IMR-90 (cell line): Measurements from ENCODE around the gene TTLL12. TPM values are rescaled to one million over a fixed set of nuclear protein-coding genes. Genes with fewer than 3 reads are reported as not detected.

Experiments
- ATAC-seq: fragments of 200-7000 bp; cut with Tn5 transposase; 2 replicates; pipeline ENCODE4 v1.9.1; 2020; ENCODE audit warnings: low read depth, mild to moderate bottlenecking, moderate library complexity
- BruUV-seq: library from RNA; stranded (reverse); fragments of 400-500 nt; replicated peaks from 2 replicates; lab custom pipeline; 2021; lab: Mats Ljungman, UMichigan
- CTCF ChIA-PET: fragments of 300-600 bp; formaldehyde crosslinking; extraction: SDS; loops from one replicate; lab custom pipeline; 2021; ENCODE audit warnings: antibody characterized with exemption; lab: Yijun Ruan, JAX
- POLR2A ChIA-PET: fragments of 300-600 bp; sonication (Branson Sonifier 250); formaldehyde crosslinking; loops from one replicate; lab custom pipeline; 2022; ENCODE audit warnings: antibody characterized with exemption; ENCODE audit not compliant: unreplicated experiment; lab: Charles Lee
- DNase-seq: peaks from one replicate; pipeline ENCODE4 v3.0.0; 2013
- H2AFZ ChIP-seq: replicated peaks from 2 replicates; pipeline ENCODE3; 2013; ENCODE audit warnings: low read length, mild to moderate bottlenecking; ENCODE audit not compliant: poor library complexity
- H2AK5ac ChIP-seq: 2 replicates; pipeline ENCODE4 v1.6.1; 2013; ENCODE audit warnings: low read depth, low read length, inconsistent platforms
- H2AK9ac ChIP-seq: replicated peaks from 2 replicates; pipeline ENCODE3; 2013; ENCODE audit warnings: mild to moderate bottlenecking, low read depth, low read length, moderate library complexity; ENCODE audit not compliant: poor library complexity
- H2BK120ac ChIP-seq: 2 replicates; pipeline ENCODE4 v1.6.1; 2013; ENCODE audit warnings: low read depth, low read length, inconsistent platforms
- H2BK15ac ChIP-seq: 3 replicates; pipeline ENCODE4 v1.6.1; 2013; ENCODE audit warnings: low read depth, low read length, inconsistent platforms
- H2BK20ac ChIP-seq: 2 replicates; pipeline ENCODE4 v1.6.1; 2013; ENCODE audit warnings: low read depth, mild to moderate bottlenecking, inconsistent platforms, low read length, moderate library complexity
- H2BK5ac ChIP-seq: 2 replicates; pipeline ENCODE4 v1.6.1; 2013; ENCODE audit warnings: mild to moderate bottlenecking, low read depth, low read length, inconsistent platforms; ENCODE audit not compliant: poor library complexity, severe bottlenecking
- H3K14ac ChIP-seq: replicated peaks from 2 replicates; pipeline ENCODE4 v1.6.1; 2013; ENCODE audit warnings: low read depth, low read length, inconsistent platforms
- H3K18ac ChIP-seq: 2 replicates; pipeline ENCODE4 v1.6.1; 2013; ENCODE audit warnings: low read depth, low read length, control low read depth
- H3K23ac ChIP-seq: 2 replicates; pipeline ENCODE4 v1.6.1; 2013; ENCODE audit warnings: low read depth, low read length, inconsistent platforms
- H3K27ac ChIP-seq: 2 replicates; pipeline ENCODE4 v1.5.1; 2013; ENCODE audit warnings: mild to moderate bottlenecking, control low read depth, low read length; ENCODE audit not compliant: insufficient read depth
- H3K27me3 ChIP-seq: 2 replicates; pipeline ENCODE4 v1.6.1; 2013; ENCODE audit warnings: low read length; ENCODE audit not compliant: control insufficient read depth, insufficient read depth
- H3K36me3 ChIP-seq: 2 replicates; pipeline ENCODE4 v1.6.1; 2013; ENCODE audit warnings: low read length, mixed read lengths; ENCODE audit not compliant: control insufficient read depth, insufficient read depth
- H3K4ac ChIP-seq: 2 replicates; pipeline ENCODE4 v1.6.1; 2013; ENCODE audit warnings: low read depth, low read length, inconsistent platforms
- H3K4me1 ChIP-seq: 2 replicates; pipeline ENCODE4 v1.6.1; 2013; ENCODE audit warnings: low read length, mixed read lengths; ENCODE audit not compliant: control insufficient read depth, insufficient read depth
- H3K4me2 ChIP-seq: 2 replicates; pipeline ENCODE4 v1.6.1; 2013; ENCODE audit warnings: low read depth, mild to moderate bottlenecking, control low read depth, low read length, moderate library complexity
- H3K4me3 ChIP-seq: 2 replicates; pipeline ENCODE4 v1.5.1; 2013; ENCODE audit warnings: low read depth, mild to moderate bottlenecking, control low read depth, low read length, moderate library complexity; ENCODE audit not compliant: insufficient read depth
- H3K56ac ChIP-seq: 2 replicates; pipeline ENCODE4 v1.6.1; 2013; ENCODE audit warnings: low read length, inconsistent platforms; ENCODE audit not compliant: insufficient read depth; ENCODE audit errors: extremely low read depth
- H3K79me1 ChIP-seq, 2 experiments: 2 replicates each; pipeline ENCODE4 v1.6.1; 2013; ENCODE audit warnings: low read length in 2 of 2, inconsistent platforms in 1 of 2, low read depth in 1 of 2
- H3K9ac ChIP-seq: 2 replicates; pipeline ENCODE4 v1.6.1; 2013; ENCODE audit warnings: low read depth, low read length, control low read depth
- H3K9me1 ChIP-seq: 2 replicates; pipeline ENCODE4 v1.6.1; 2013; ENCODE audit warnings: low read length, inconsistent platforms; ENCODE audit not compliant: insufficient read depth
- H3K9me3 ChIP-seq: 2 replicates; pipeline ENCODE4 v1.6.1; 2013; ENCODE audit warnings: low read length; ENCODE audit not compliant: control insufficient read depth, insufficient read depth
- H4K20me1 ChIP-seq: 2 replicates; pipeline ENCODE4 v1.6.1; 2013; ENCODE audit warnings: low read length, inconsistent platforms; ENCODE audit not compliant: insufficient read depth
- H4K5ac ChIP-seq: 2 replicates; pipeline ENCODE4 v1.6.1; 2013; ENCODE audit warnings: mild to moderate bottlenecking, low read depth, low read length, control low read depth
- H4K8ac ChIP-seq, 2 experiments: 2 replicates each; pipeline ENCODE4 v1.6.1; 2013; ENCODE audit warnings: low read depth in 2 of 2, low read length in 2 of 2, control low read depth in 1 of 2, inconsistent platforms in 1 of 2
- H4K91ac ChIP-seq: 2 replicates; pipeline ENCODE4 v1.6.1; 2013; ENCODE audit warnings: low read depth, low read length, inconsistent platforms; ENCODE audit not compliant: insufficient read depth
- BHLHE40 ChIP-seq: fragments of 150-350 bp; IDR thresholded peaks from 2 replicates; pipeline ENCODE4 v1.6.1; 2016; ENCODE audit warnings: mild to moderate bottlenecking, low read depth, low read length
- CHD1 ChIP-seq: IDR thresholded peaks from 2 replicates; pipeline ENCODE4 v1.6.1; 2012; ENCODE audit warnings: low read depth, low read length, improper control_type of control experiment
- POLR2A ChIP-seq: IDR thresholded peaks from 2 replicates; pipeline ENCODE4 v1.6.1; 2012; ENCODE audit warnings: mild to moderate bottlenecking, low read depth, low read length
- RAD21 ChIP-seq: IDR thresholded peaks from 2 replicates; pipeline ENCODE4 v1.6.1; 2012; ENCODE audit warnings: low read length, improper control_type of control experiment
- RCOR1 ChIP-seq: IDR thresholded peaks from 2 replicates; pipeline ENCODE4 v1.6.1; 2012; ENCODE audit warnings: mild to moderate bottlenecking, low read length, improper control_type of control experiment; ENCODE audit not compliant: insufficient replicate concordance
- WGBS, 2 experiments: methylation state at CpG; one replicate each; pipeline versions ENCODE4 v1.1.5 to v1.1.7; 2013; ENCODE audit warnings: missing lambda C conversion rate in 2 of 2; ENCODE audit not compliant: insufficient read length in 1 of 2; ENCODE audit errors: extremely low coverage in 2 of 2; 5-methylcytosine and 5-hydroxymethylcytosine counted together
- dilution Hi-C: fragments of 300-500 bp; cut with HindIII; formaldehyde crosslinking; loops from one replicate; pipeline ENCODE4 v1.14.3; 2018; ENCODE audit warnings: low sequenced_read_pairs; ENCODE audit not compliant: unreplicated experiment
- in situ Hi-C: fragments of 300-500 bp; cut with MboI; formaldehyde crosslinking; loops from 3 replicates; pipeline ENCODE4 v1.14.3; 2019; ENCODE audit warnings: low sequenced_read_pairs, inconsistent platforms, mixed read lengths
- intact Hi-C: fragments of 100-400 bp; cut with micrococcal nuclease; formaldehyde crosslinking; loops from 2 replicates; pipeline ENCODE4 v1.10.0; 2022
- polyA plus RNA-seq, 3 experiments: library from polyadenylated mRNA; depleted of rRNA; stranded (reverse); fragments of >200 nt; gene quantifications; 2 replicates each; pipeline ENCODE4 v1.2.3, GENCODE V29; 2012; ENCODE audit warnings: low replicate concordance in 1 of 3
- total RNA-seq: library from RNA; depleted of rRNA; stranded (reverse); fragments of >200 nt; gene quantifications from 2 replicates; pipeline ENCODE4 v1.2.3, GENCODE V29; 2012
- TF ChIP-seq, protein P1 (sequence below): fragments of 150-350 bp; IDR thresholded peaks from 2 replicates; pipeline ENCODE4 v1.6.1; 2017; ENCODE audit warnings: mild to moderate bottlenecking, antibody characterized with exemption, low read length, low read depth
- TF ChIP-seq, protein P2 (sequence below): fragments of 150-350 bp; IDR thresholded peaks from 2 replicates; pipeline ENCODE4 v1.6.1; 2016; ENCODE audit warnings: low read depth, mild to moderate bottlenecking, low read length, moderate library complexity, borderline replicate concordance

Gene TTLL12
- total and polyA plus RNA-seq, 2 of the 4 experiments (the other 2 are of a cell fraction): 20.9 to 30.1 TPM

DNA sequence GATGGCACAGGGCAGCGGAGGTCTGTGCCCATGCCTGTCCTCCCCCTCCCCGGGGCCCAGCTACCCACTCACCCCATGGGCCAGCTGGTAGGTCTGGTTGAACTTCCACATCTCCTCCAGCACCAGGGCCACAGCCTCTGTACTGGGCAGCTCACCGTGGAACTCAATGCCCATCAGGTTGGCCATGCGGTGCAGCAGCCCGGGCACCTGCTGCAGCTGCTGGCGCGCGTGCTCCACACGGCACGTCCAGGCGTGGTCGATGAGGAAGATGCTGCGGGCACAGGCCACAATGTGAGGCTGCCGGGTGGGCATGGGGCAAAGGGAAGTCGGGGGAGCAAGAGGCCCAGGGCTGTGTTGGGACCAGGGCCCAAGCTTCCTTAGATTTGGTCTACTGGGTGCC is 6.3 kb downstream of the TTLL12 start:
- H2AK9ac ChIP-seq: no peak overlapping the region
- TF ChIP-seq, protein P1, sequence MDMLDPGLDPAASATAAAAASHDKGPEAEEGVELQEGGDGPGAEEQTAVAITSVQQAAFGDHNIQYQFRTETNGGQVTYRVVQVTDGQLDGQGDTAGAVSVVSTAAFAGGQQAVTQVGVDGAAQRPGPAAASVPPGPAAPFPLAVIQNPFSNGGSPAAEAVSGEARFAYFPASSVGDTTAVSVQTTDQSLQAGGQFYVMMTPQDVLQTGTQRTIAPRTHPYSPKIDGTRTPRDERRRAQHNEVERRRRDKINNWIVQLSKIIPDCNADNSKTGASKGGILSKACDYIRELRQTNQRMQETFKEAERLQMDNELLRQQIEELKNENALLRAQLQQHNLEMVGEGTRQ: no peak
- TF ChIP-seq CHD1 (no peak), POLR2A (no peak), RCOR1 (no peak), BHLHE40 (no peak), RAD21 (no peak)
- TF ChIP-seq, protein P2, sequence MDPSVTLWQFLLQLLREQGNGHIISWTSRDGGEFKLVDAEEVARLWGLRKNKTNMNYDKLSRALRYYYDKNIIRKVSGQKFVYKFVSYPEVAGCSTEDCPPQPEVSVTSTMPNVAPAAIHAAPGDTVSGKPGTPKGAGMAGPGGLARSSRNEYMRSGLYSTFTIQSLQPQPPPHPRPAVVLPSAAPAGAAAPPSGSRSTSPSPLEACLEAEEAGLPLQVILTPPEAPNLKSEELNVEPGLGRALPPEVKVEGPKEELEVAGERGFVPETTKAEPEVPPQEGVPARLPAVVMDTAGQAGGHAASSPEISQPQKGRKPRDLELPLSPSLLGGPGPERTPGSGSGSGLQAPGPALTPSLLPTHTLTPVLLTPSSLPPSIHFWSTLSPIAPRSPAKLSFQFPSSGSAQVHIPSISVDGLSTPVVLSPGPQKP: no peak
- no peak for DNase-seq
- no peak overlapping the region for H2AK5ac ChIP-seq
- H3K27me3 ChIP-seq: no peaks in the 10 kb centered on the region
- no peak overlapping the region for H2BK120ac ChIP-seq
- no peak overlapping the region for H3K23ac ChIP-seq
- no peak overlapping the region for H2BK20ac ChIP-seq
- no peak overlapping the region for H3K27ac ChIP-seq
- no peak overlapping the region for H3K9ac ChIP-seq
- no peak overlapping the region for H4K5ac ChIP-seq
- peaks cover 16% of the 10 kb centered on the region for H3K9me1 ChIP-seq
- H3K9me3 ChIP-seq: no peaks in the 10 kb centered on the region
- no peak overlapping the region for H2BK5ac ChIP-seq
- peaks cover 3 to 39% of the 10 kb centered on the region in 2 experiments; a peak in 3 of 4 replicates for H3K79me1 ChIP-seq
- no peak overlapping the region for H3K56ac ChIP-seq
- H2AFZ ChIP-seq: no peak overlapping the region
- H2BK15ac ChIP-seq: no peak overlapping the region
- CTCF ChIA-PET: no interaction called here
- peaks cover 4% of the 10 kb centered on the region for H3K4me1 ChIP-seq
- intact Hi-C loops: no loop called here
- H3K4ac ChIP-seq: no peak overlapping the region
- in situ Hi-C loops: no loop called here
- H3K36me3 ChIP-seq: peaks cover 22% of the 10 kb centered on the region; the same call in 1 of the 2 replicates
- H3K18ac ChIP-seq: no peak overlapping the region
- no peak overlapping the region for H4K8ac ChIP-seq
- no peak for ATAC-seq
- H3K4me2 ChIP-seq: no peak overlapping the region
- H3K4me3 ChIP-seq: no peak overlapping the region
- dilution Hi-C loops: no loop called here
- peaks cover 10% of the 10 kb centered on the region for H4K20me1 ChIP-seq
- no peak overlapping the region for H4K91ac ChIP-seq
- WGBS, 2 experiments: 99% methylated on average over 12 of the region's 15 CpGs; no CpG with 5 or more reads in 1 of the 2 experiments
- BruUV-seq: no TSS peak
- POLR2A ChIA-PET: no interaction called here
- H3K14ac ChIP-seq: no peak overlapping the region
